ENCODE results near the gene USP36. TPM values are rescaled to one million over a fixed set of nuclear protein-coding genes. Genes with fewer than 3 reads are reported as not detected.

Gene USP36
- total RNA-seq, 3 donors from 2014 or later = 50.2 to 58.8 (median 55.4) TPM

GRCh38 chr17:78861229-78861628 is 20.6 kb upstream of the USP36 start:
- TF ChIP-seq POLR2AphosphoS5 (IDR thresholded peaks at IDR 0.05) = no peak
- Histone ChIP-seq H3K4me1 (no peaks in the 10 kb centered on the region), H3K9me3 (no peaks in the 10 kb centered on the region), H3K36me3 (no peaks in the 10 kb centered on the region), H3K27me3 (no peaks in the 10 kb centered on the region), H3K27ac (peak overlapping the region; percentile 74 to 91), H3K4me3 (no peak overlapping the region)
- intact Hi-C loops (cut with DNase I; ENCODE audit: low total_unique reads) = loop anchor here (10.0 kb wide), 1 partner anchor 114 kb away; the partner anchor contains the start of gene LGALS3BP
- no peak for DNase-seq (ENCODE audit: low spot score in 2 of 2)

GRCh38 chr17:78859051-78859450 is 18.4 kb upstream of the USP36 start:
- H3K36me3 ChIP-seq = no peaks in the 10 kb centered on the region
- no peak overlapping the region for H3K27ac ChIP-seq
- H3K9me3 ChIP-seq = no peaks in the 10 kb centered on the region
- DNase-seq (ENCODE audit: low spot score in 2 of 2) = no peak
- TF ChIP-seq POLR2AphosphoS5 (IDR thresholded peaks at IDR 0.05) (no peak), CTCF (IDR thresholded peaks at IDR 0.05) (no peak), POLR2A (IDR thresholded peaks at IDR 0.05) (no peak)
- no peak overlapping the region for H3K4me3 ChIP-seq
- intact Hi-C loops (cut with DNase I; ENCODE audit: low total_unique reads) = loop anchor here (5.0 kb wide), 1 partner anchor 1137 kb away; no protein-coding TSS in a partner anchor
- H3K4me1 ChIP-seq = no peaks in the 10 kb centered on the region
- H3K27me3 ChIP-seq = no peaks in the 10 kb centered on the region

GRCh38 chr17:78857266-78857665 is 16.7 kb upstream of the USP36 start:
- intact Hi-C loops (cut with DNase I; ENCODE audit: low total_unique reads) = loop anchor here (5.0 kb wide), 1 partner anchor 1135 kb away; no protein-coding TSS in a partner anchor
- H3K4me3 ChIP-seq = no peak overlapping the region
- H3K9me3 ChIP-seq = no peaks in the 10 kb centered on the region
- no peaks in the 10 kb centered on the region for H3K36me3 ChIP-seq
- no peak overlapping the region for H3K27ac ChIP-seq
- DNase-seq (ENCODE audit: low spot score in 2 of 2) = no peak
- TF ChIP-seq CTCF (IDR thresholded peaks at IDR 0.05) (no peak), POLR2AphosphoS5 (IDR thresholded peaks at IDR 0.05) (no peak), POLR2A (IDR thresholded peaks at IDR 0.05) (no peak)
- H3K27me3 ChIP-seq = no peaks in the 10 kb centered on the region
- H3K4me1 ChIP-seq = no peaks in the 10 kb centered on the region

DNA sequence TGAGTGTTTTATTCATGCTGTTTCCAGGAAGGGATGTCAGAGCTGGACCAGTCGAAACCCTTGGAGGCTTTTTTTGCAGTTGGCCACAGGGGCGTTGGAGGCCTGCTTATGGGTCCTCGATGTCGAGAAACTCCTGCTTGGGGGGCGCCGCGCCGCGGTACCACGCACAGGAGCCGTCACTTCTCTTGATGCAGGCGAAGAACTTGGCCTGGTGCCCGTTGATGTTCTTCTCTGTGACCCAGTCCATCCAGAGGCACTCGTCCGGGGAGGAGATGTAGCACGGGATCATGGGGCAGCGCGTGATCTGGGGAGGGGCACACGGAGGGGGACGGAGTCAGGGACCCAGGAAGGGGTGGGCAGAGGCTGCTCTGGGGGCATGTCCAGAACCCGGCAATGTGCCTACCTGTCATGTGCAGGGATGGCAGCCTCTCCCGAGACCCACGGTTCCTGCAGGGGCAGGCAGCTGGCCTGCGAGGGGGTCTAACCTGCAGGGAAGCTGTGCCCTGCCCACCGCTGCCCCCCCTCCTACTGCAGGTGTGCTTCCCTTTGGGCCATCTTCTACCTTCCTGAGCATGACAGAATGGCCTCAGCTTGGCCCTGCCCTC is 15.0 kb upstream of the USP36 start:
- Histone ChIP-seq H3K36me3 (no peaks in the 10 kb centered on the region), H3K27ac (no peak overlapping the region), H3K4me3 (no peak overlapping the region), H3K9me3 (no peaks in the 10 kb centered on the region), H3K27me3 (no peaks in the 10 kb centered on the region), H3K4me1 (no peaks in the 10 kb centered on the region)
- DNase-seq (ENCODE audit: low spot score in 2 of 2) = no peak
- TF ChIP-seq CTCF (IDR thresholded peaks at IDR 0.05) (no peak), POLR2A (IDR thresholded peaks at IDR 0.05) (no peak), POLR2AphosphoS5 (IDR thresholded peaks at IDR 0.05) (no peak)
- intact Hi-C loops (cut with DNase I; ENCODE audit: low total_unique reads) = loop anchor here (5.0 kb wide), 1 partner anchor 1133 kb away; no protein-coding TSS in a partner anchor

- Histone ChIP-seq H3K9me3 (no peaks in the 10 kb centered on the region), H3K36me3 (no peaks in the 10 kb centered on the region), H3K27ac (no peak overlapping the region), H3K27me3 (no peaks in the 10 kb centered on the region), H3K4me3 (no peak overlapping the region), H3K4me1 (no peaks in the 10 kb centered on the region)
- DNase-seq (ENCODE audit: low spot score in 2 of 2) = no peak
- intact Hi-C loops (cut with DNase I; ENCODE audit: low total_unique reads) = no loop called here
- TF ChIP-seq CTCF (IDR thresholded peaks at IDR 0.05) (no peak), POLR2A (IDR thresholded peaks at IDR 0.05) (no peak), POLR2AphosphoS5 (IDR thresholded peaks at IDR 0.05) (no peak)
Measured at GRCh38 chr17:78854508-78854907, 13.9 kb upstream of the USP36 start.

All from breast epithelium (tissue), 4 donors.